Retinal pigment epithelial cell (primary cell): Measurements from ENCODE around the gene CPED1.
A peak's percentile ranks its signal among the peaks of the same experiment; 100 is the strongest.
"Not testable (repeated sequence)": the region's sequence is repeated elsewhere in the genome, so short reads cannot be mapped to it uniquely, and the experiment has no call there.

Experiments
- DNase-seq: peaks from one replicate; pipeline ENCODE4 v3.0.0-alpha.2; 2010; ENCODE audit warnings: low read depth
- H3K4me3 ChIP-seq: 2 replicates; pipeline ENCODE4 v1.5.1; 2011; ENCODE audit warnings: mild to moderate bottlenecking, low read length, control low read depth, moderate library complexity
- CTCF ChIP-seq: conservative IDR thresholded peaks from 2 replicates; pipeline ENCODE4 v1.5.1; 2011; ENCODE audit warnings: low read depth, low read length, control low read depth, inconsistent platforms

CPED1 gene

GRCh38 chr7:121073463-121074099, 85.1 kb downstream of the CPED1 start:
- TF ChIP-seq CTCF = no peak
- DNase-seq = no peak
- H3K4me3 ChIP-seq = no peak overlapping the region

GRCh38 chr7:121075424-121075841, 86.9 kb downstream of the CPED1 start:
- H3K4me3 ChIP-seq, DNase-seq: not testable (repeated sequence)

GRCh38 chr7:121075952-121076349, 87.4 kb downstream of the CPED1 start:
- TF ChIP-seq CTCF = no peak
- no peak overlapping the region for H3K4me3 ChIP-seq
- DNase-seq = no peak

GRCh38 chr7:121076350-121077164, 88.0 kb downstream of the CPED1 start:
- no peak for TF ChIP-seq CTCF
- no peak for DNase-seq
- H3K4me3 ChIP-seq = no peak overlapping the region

- no peak for TF ChIP-seq CTCF
- DNase-seq = no peak
- no peak overlapping the region for H3K4me3 ChIP-seq
Measured at GRCh38 chr7:121077165-121077630, 88.7 kb downstream of the CPED1 start.

GRCh38 chr7:121078701-121079227, 90.3 kb downstream of the CPED1 start:
- no peak overlapping the region for H3K4me3 ChIP-seq
- DNase-seq = no peak
- TF ChIP-seq CTCF = no peak

GRCh38 chr7:121079425-121080169, 91.1 kb downstream of the CPED1 start:
- peak; percentile 35 for TF ChIP-seq CTCF
- DNase-seq = no peak
- H3K4me3 ChIP-seq = no peak overlapping the region
